ENCODE results near the gene R3HCC1L. TPM values are rescaled to one million over a fixed set of nuclear protein-coding genes. Genes with fewer than 3 reads are reported as not detected.

Gene R3HCC1L
- total RNA-seq, 1 experiment from 2014 or later: 11.8 TPM

DNA sequence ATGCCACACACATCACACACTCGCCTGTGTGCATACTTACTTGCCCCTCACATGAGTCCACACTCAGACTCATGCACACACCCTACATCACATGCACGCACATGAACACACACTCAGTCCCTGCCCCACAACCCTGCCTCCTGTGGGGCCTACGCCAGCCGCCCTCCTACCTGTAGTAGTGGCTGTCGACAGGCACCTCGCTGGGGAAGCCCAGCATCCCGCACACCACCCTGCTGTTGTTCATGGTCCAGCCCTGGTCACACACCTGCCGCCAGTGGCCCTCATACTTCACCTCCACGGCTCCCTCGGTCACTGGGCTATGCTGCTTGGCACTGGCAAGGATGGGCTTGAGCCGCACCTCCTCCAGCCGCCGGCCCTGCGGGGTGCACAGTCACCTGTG lies 126.3 kb downstream of the R3HCC1L start:
- DNase-seq: no peak
- H3K36me3 Mint-ChIP-seq (ENCODE audit: insufficient read depth, unreplicated experiment): no peaks in the 10 kb centered on the region
- no peaks in the 10 kb centered on the region for H3K9me3 Mint-ChIP-seq (ENCODE audit: low read depth, unreplicated experiment)
- H3K4me3 Mint-ChIP-seq (ENCODE audit: low read depth, unreplicated experiment): no peak overlapping the region
- no peak overlapping the region for H3K27ac Mint-ChIP-seq (ENCODE audit: unreplicated experiment)
- peaks cover 10% of the 10 kb centered on the region for H3K4me1 Mint-ChIP-seq (ENCODE audit: low read depth, unreplicated experiment)
- intact Hi-C loops (cut with micrococcal nuclease; ENCODE audit: unreplicated experiment): no loop called here
- TF ChIP-seq, protein P1, sequence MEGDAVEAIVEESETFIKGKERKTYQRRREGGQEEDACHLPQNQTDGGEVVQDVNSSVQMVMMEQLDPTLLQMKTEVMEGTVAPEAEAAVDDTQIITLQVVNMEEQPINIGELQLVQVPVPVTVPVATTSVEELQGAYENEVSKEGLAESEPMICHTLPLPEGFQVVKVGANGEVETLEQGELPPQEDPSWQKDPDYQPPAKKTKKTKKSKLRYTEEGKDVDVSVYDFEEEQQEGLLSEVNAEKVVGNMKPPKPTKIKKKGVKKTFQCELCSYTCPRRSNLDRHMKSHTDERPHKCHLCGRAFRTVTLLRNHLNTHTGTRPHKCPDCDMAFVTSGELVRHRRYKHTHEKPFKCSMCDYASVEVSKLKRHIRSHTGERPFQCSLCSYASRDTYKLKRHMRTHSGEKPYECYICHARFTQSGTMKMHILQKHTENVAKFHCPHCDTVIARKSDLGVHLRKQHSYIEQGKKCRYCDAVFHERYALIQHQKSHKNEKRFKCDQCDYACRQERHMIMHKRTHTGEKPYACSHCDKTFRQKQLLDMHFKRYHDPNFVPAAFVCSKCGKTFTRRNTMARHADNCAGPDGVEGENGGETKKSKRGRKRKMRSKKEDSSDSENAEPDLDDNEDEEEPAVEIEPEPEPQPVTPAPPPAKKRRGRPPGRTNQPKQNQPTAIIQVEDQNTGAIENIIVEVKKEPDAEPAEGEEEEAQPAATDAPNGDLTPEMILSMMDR (IDR thresholded peaks at IDR 0.05; ENCODE audit: unreplicated experiment): no peak
- CTCF ChIA-PET: no interaction called here
- no peaks in the 10 kb centered on the region for H3K27me3 Mint-ChIP-seq (ENCODE audit: unreplicated experiment)
- no TSS peak for BruUV-seq (replicated peaks)

DNA sequence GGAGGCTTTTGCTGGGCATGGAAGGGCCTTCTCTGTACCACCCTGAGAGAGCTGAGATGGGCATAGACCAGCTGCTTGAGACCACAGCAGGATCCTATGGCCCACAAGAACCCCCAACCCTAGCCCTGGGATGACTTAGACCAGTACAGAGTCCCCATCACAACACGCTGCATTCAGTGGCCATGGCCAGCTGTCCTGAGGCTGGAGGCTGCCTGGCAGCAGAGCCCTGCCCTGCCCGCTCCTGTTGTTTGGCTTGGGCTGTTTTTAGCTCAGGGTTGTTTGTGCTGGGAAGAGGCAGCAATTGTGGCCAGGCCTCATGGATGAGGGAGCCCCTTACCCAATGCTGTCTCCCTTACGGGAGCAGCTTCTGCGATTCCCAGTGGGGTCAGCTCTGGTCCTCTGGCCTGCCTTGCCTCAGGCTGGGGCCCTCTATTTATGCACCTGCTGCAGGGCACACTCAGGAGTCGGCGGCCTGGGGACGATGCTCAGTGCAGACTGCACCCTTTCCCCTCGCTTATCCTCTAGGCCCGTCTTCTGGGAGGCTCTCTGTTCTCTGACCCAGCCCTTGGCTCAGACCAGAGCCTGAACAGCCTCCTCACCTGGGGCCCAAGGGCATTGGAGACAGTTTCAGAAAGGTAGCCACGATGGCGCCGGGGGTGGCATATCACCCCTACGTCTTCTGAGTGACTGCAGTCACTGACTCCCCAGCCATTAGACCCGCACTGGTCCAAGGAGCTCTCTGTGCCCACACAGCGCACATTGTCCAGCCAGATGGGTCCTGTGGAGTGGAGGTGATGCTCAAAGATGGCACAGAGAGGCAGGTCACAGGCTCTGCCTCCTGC lies 127.2 kb downstream of the R3HCC1L start:
- intact Hi-C loops (cut with micrococcal nuclease; ENCODE audit: unreplicated experiment): loop anchor here (1.0 kb wide), 1 partner anchor 48 kb away; no protein-coding TSS in a partner anchor
- no peak for DNase-seq
- H3K27me3 Mint-ChIP-seq (ENCODE audit: unreplicated experiment): no peaks in the 10 kb centered on the region
- BruUV-seq (replicated peaks): no TSS peak
- H3K4me1 Mint-ChIP-seq (ENCODE audit: low read depth, unreplicated experiment): peaks cover 19% of the 10 kb centered on the region
- TF ChIP-seq, protein P1 (IDR thresholded peaks at IDR 0.05; ENCODE audit: unreplicated experiment): no peak
- CTCF ChIA-PET: interaction anchor here (2.3 kb wide), 1 partner anchor 48 kb away, joined by 22 read pairs; no protein-coding TSS in a partner anchor
- H3K27ac Mint-ChIP-seq (ENCODE audit: unreplicated experiment): no peak overlapping the region
- H3K9me3 Mint-ChIP-seq (ENCODE audit: low read depth, unreplicated experiment): no peaks in the 10 kb centered on the region
- H3K36me3 Mint-ChIP-seq (ENCODE audit: insufficient read depth, unreplicated experiment): no peaks in the 10 kb centered on the region
- H3K4me3 Mint-ChIP-seq (ENCODE audit: low read depth, unreplicated experiment): no peak overlapping the region

DNA sequence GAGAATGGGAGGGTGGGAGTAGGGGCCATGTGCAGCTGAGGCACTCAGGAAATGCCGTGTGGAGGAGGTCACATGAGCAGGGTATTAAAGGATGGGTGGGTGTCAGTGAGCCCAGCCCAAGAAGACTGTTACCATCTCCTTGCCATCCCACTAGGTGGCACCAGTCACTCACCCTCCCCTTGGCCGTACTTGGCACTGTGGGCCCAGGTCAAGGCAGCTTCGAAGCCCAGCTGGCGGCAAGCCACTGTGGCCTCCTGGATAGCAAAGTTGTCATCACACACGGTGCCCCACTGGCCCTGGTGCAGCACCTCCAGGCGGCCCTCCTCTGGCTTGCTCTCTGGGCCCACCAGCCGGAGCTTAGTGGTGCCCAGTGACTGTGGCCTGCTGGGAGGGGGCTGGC lies 128.1 kb downstream of the R3HCC1L start:
- intact Hi-C loops (cut with micrococcal nuclease; ENCODE audit: unreplicated experiment): loop anchor here (1.0 kb wide), 1 partner anchor 47 kb away; no protein-coding TSS in a partner anchor
- Mint-ChIP-seq H3K27ac (ENCODE audit: unreplicated experiment) (no peak overlapping the region), H3K9me3 (ENCODE audit: low read depth, unreplicated experiment) (no peaks in the 10 kb centered on the region), H3K36me3 (ENCODE audit: insufficient read depth, unreplicated experiment) (no peaks in the 10 kb centered on the region), H3K27me3 (ENCODE audit: unreplicated experiment) (no peaks in the 10 kb centered on the region), H3K4me1 (ENCODE audit: low read depth, unreplicated experiment) (peaks cover 25% of the 10 kb centered on the region), H3K4me3 (ENCODE audit: low read depth, unreplicated experiment) (no peak overlapping the region)
- TF ChIP-seq, protein P1 (IDR thresholded peaks at IDR 0.05; ENCODE audit: unreplicated experiment): peak; percentile 49
- CTCF ChIA-PET: interaction anchor here (2.3 kb wide), 1 partner anchor 47 kb away, joined by 22 read pairs; no protein-coding TSS in a partner anchor
- no TSS peak for BruUV-seq (replicated peaks)
- peak; percentile 50 for DNase-seq

DNA sequence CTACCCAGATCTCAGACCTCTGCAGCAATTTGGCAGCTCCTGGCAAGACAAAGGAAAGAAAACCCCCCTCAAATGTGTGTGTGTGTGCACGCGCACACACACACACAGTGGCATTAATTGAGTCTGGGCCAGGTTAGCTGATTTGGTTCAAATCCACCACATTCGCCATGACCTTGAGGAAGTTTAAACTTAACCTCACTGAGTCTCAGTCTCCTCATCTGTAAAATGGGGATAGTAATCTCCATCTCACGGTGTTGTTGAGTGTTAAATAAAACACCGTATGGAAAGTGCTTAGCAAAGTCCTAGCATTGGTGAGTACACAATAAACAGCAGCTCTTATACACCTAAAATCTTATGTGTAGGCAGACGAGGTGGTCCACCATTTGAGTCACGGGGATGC lies 128.6 kb downstream of the R3HCC1L start:
- intact Hi-C loops (cut with micrococcal nuclease; ENCODE audit: unreplicated experiment): no loop called here
- Mint-ChIP-seq H3K27me3 (ENCODE audit: unreplicated experiment) (no peaks in the 10 kb centered on the region), H3K27ac (ENCODE audit: unreplicated experiment) (no peak overlapping the region), H3K4me1 (ENCODE audit: low read depth, unreplicated experiment) (peaks cover 25% of the 10 kb centered on the region), H3K9me3 (ENCODE audit: low read depth, unreplicated experiment) (no peaks in the 10 kb centered on the region), H3K36me3 (ENCODE audit: insufficient read depth, unreplicated experiment) (no peaks in the 10 kb centered on the region), H3K4me3 (ENCODE audit: low read depth, unreplicated experiment) (no peak overlapping the region)
- TF ChIP-seq, protein P1 (IDR thresholded peaks at IDR 0.05; ENCODE audit: unreplicated experiment): no peak
- CTCF ChIA-PET: interaction anchor here (2.3 kb wide), 1 partner anchor 47 kb away, joined by 22 read pairs; no protein-coding TSS in a partner anchor
- no peak for DNase-seq
- no TSS peak for BruUV-seq (replicated peaks)

All from Calu3 (cell line).